GM20000 (cell line): ENCODE measurements around the gene DYNLRB2.
A peak's percentile ranks its signal among the peaks of the same experiment; 100 is the strongest.

Experiments
- DNase-seq: peaks from one replicate; pipeline ENCODE4 v3.0.0; 2012; ENCODE audit warnings: low spot score
- TF ChIP-seq, protein P1 (sequence below): IDR thresholded peaks from 2 replicates; pipeline ENCODE4 v1.5.1; 2012; ENCODE audit warnings: mild to moderate bottlenecking, control low read depth; ENCODE audit errors: extremely low read depth, missing control alignments

The DYNLRB2 gene

GRCh38 chr16:80580109-80580832, 39.5 kb downstream of the DYNLRB2 start:
- peak; percentile 80 for DNase-seq
- TF ChIP-seq, protein P1, sequence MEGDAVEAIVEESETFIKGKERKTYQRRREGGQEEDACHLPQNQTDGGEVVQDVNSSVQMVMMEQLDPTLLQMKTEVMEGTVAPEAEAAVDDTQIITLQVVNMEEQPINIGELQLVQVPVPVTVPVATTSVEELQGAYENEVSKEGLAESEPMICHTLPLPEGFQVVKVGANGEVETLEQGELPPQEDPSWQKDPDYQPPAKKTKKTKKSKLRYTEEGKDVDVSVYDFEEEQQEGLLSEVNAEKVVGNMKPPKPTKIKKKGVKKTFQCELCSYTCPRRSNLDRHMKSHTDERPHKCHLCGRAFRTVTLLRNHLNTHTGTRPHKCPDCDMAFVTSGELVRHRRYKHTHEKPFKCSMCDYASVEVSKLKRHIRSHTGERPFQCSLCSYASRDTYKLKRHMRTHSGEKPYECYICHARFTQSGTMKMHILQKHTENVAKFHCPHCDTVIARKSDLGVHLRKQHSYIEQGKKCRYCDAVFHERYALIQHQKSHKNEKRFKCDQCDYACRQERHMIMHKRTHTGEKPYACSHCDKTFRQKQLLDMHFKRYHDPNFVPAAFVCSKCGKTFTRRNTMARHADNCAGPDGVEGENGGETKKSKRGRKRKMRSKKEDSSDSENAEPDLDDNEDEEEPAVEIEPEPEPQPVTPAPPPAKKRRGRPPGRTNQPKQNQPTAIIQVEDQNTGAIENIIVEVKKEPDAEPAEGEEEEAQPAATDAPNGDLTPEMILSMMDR: no peak

- no peak for DNase-seq
Measured at GRCh38 chr16:80583466-80583865, 42.7 kb downstream of the DYNLRB2 start.

DNA sequence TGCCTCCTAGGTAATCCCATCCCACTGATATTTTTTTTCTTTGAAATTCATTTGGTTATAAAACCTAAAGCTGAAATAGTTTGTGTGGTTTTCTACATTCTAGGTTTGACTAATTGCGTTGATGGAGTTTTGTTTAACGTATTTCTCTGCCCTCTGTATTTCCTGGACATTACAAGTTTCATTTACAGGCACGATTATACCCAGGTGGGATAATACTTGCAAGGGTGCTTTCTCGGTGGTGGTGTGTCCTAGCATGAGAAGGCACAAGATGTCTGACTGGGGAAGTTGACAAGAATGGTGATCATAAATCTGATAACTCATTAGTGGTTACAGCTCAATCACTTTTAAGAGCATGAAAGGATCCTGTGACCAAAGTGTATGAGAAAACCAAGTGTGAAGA, 45.0 kb downstream of the DYNLRB2 start:
- TF ChIP-seq, protein P1: no peak

More at GRCh38 chr16:80583466-80583865, 42.7 kb downstream of the DYNLRB2 start:
- TF ChIP-seq, protein P1: no peak

DNA sequence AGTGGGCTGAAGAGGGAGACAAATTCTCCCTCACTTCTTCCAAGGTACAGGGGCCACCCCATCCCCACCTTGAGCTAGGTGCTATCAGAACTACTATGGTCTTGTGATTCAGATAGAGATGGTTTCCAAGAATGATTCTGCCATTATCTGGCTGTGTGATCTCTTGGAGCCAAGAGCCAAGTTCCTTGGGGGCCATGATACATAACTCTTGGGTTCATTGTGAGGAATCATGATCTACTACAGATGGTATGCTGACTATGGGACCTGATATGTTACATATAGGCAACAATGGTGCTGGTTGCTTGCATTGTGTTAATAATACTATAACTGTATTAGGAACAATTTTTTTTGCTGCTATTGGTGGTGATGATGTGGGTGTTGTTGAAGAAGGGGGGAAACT, 45.7 kb downstream of the DYNLRB2 start:
- no peak for DNase-seq
- TF ChIP-seq, protein P1: no peak

More for the DNA sequence above, 45.0 kb downstream of the DYNLRB2 start:
- DNase-seq: no peak

- TF ChIP-seq, protein P1: no peak
- no peak for DNase-seq
Measured at GRCh38 chr16:80587071-80587470, 46.3 kb downstream of the DYNLRB2 start.

DNA sequence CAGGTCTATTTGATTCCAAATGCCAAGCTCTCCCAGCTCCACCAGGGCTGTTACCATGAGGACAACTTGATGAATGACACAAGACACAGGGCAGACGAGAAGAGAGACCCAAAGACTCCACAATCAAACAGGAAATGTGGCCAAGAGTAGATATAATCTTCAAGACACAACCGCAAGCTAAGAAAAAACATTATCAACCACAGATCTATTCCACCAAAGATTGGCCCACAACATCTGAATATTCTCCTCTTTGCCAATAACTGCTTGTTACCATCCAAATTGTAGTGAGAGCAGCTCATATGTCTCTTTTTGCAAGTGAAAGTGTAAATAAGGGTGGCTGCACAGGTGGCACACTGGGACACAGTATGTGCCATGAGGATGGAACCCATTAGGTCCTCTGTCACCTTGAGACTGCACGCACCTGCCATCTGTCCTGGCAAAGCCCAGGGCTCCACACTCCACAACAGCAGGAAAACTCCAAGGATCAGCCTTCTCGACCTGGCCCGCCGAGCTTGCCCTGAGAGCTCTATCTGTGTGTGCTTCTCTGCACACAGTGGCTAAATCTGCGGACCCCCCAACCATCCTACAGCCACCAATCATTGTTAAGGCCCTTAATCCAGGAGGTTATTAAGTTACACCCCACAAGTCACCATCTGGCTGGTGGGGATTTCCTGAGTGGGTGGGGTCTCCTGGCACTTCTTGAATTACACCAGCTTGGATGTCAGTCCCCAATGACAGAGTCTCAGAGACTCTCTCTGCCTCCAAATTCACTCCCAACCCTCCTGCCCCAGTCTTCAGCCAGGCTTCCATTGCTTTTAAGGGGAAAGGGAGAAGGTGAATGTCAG, 50.5 kb downstream of the DYNLRB2 start:
- DNase-seq: no peak
- TF ChIP-seq, protein P1: no peak

GRCh38 chr16:80592273-80592672, 51.5 kb downstream of the DYNLRB2 start:
- DNase-seq: no peak
- TF ChIP-seq, protein P1: no peak
